PC-3 (cell line): ENCODE data around the gene HOXD12.

Experiments
- EZH2 ChIP-seq: fragments of 300-600 bp; sonication (generic); IDR thresholded peaks from one replicate; pipeline ENCODE4 v1.6.1; 2017; ENCODE audit warnings: antibody characterized with exemption, mild to moderate bottlenecking, low read length; ENCODE audit not compliant: unreplicated experiment
- EZH2phosphoT487 ChIP-seq: fragments of 300-600 bp; sonication (generic); IDR thresholded peaks from 2 replicates; pipeline ENCODE4 v1.6.1; 2018; ENCODE audit warnings: mild to moderate bottlenecking, antibody characterized with exemption, low read length, borderline replicate concordance
- TF ChIP-seq, protein P1 (sequence below): fragments of 300-600 bp; sonication (generic); conservative IDR thresholded peaks from 2 replicates; pipeline ENCODE4 v1.5.1; 2017; ENCODE audit warnings: antibody characterized with exemption, low read depth, mild to moderate bottlenecking, low read length

DNA sequence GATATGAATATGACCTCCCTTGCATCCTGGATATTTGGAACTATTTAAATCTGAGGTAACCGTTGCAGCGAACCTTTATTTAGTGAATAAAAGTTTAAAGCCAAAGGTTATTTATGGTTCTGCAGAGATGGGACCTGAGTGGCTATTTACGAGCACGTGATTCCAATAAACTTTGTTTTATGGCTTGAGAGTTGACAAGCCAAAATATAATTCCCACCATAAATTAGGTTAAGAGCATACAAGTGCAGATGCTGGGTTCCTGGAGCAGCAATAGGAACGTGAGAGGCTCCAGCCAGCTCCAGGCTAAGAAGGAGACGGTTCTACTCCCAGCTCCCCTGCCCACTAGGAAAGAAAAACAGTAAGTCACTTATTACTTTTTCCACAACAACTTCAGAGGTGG, 46.5 kb downstream of the HOXD12 start:
- TF ChIP-seq, protein P1, sequence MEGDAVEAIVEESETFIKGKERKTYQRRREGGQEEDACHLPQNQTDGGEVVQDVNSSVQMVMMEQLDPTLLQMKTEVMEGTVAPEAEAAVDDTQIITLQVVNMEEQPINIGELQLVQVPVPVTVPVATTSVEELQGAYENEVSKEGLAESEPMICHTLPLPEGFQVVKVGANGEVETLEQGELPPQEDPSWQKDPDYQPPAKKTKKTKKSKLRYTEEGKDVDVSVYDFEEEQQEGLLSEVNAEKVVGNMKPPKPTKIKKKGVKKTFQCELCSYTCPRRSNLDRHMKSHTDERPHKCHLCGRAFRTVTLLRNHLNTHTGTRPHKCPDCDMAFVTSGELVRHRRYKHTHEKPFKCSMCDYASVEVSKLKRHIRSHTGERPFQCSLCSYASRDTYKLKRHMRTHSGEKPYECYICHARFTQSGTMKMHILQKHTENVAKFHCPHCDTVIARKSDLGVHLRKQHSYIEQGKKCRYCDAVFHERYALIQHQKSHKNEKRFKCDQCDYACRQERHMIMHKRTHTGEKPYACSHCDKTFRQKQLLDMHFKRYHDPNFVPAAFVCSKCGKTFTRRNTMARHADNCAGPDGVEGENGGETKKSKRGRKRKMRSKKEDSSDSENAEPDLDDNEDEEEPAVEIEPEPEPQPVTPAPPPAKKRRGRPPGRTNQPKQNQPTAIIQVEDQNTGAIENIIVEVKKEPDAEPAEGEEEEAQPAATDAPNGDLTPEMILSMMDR = no peak
- TF ChIP-seq EZH2 = no peak
- no peak for TF ChIP-seq EZH2phosphoT487
